ENCODE results near the gene LRRC46.

The LRRC46 gene, protein sequence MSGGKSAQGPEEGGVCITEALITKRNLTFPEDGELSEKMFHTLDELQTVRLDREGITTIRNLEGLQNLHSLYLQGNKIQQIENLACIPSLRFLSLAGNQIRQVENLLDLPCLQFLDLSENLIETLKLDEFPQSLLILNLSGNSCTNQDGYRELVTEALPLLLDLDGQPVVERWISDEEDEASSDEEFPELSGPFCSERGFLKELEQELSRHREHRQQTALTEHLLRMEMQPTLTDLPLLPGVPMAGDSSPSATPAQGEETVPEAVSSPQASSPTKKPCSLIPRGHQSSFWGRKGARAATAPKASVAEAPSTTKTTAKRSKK

DNA sequence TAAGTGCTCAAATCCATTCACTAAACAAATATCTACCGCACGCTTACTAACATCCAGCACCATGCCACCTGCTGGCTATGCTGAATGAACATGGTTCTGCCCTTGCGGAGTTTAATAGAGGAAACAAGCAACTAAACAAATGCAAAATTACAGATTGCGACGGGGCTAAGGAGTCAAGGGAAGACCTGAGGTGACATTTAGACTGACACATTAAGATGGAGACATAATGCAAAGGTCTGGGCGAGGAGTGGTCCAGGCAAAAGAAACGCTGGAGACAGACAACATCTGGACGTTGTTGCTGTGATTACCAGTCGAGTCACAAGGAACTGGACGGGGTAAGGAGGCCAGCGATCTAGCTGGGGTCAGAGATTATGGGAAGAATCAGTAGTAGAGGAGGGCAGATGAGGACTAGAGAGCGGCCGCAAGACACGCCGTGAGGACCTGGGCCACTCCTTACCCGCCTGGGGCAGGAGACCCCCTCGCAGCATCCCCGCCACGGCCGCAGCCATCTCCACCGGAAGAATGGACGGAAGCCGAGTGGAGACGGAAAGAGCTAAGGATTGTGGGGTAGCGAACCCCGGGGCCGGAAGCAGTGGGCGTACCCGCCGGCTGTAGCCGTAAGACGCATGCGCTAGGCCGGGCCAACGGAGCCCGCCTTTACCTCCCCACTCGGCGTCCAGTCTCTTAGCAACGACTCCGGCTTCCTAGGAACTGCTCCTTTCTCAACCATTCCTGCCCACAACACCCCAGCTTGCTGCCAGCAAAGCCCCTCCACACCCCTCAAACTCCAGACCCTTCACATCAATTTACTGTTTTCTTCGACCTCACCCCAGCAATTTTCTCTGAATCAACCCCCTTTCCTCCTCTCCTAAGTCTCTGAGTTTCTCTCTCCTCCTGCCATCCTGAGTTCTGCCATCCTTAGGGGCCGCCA lies at the start of gene LRRC46, which contains the start of gene MRPL10:
LRRC46 (plus strand) TSS at position 668 of the 931 bp plus-strand sequence. CDS start 320 bp downstream, outside the sequence.
MRPL10 (minus strand) TSS at position 539 of the 931 bp plus-strand sequence; CDS start at position 509, 30 bp downstream.
- POLR2A ChIA-PET: interaction anchor here (0.6 to 2.6 kb wide), 36 partner anchors 8 to 277 kb away, joined by 3 to 57 read pairs (median 3); partner anchors contain the start of genes CDK5RAP3, KPNB1, OSBPL7 and PNPO
- TF ChIP-seq ELF4 (IDR thresholded peaks at IDR 0.05) (peak; percentile 66), ZNF384 (IDR thresholded peaks at IDR 0.05) (no peak), L3MBTL2 (conservative IDR thresholded peaks at IDR 0.05) (peak; percentile 62)
- DNase-seq (ENCODE audit: extremely low spot score): peak; percentile 99
- CTCF ChIA-PET: interaction anchor here (0.6 to 1.4 kb wide), 7 partner anchors 10 to 116 kb away, joined by 3 to 8 read pairs (median 3); partner anchors contain the start of gene SCRN2

DNA sequence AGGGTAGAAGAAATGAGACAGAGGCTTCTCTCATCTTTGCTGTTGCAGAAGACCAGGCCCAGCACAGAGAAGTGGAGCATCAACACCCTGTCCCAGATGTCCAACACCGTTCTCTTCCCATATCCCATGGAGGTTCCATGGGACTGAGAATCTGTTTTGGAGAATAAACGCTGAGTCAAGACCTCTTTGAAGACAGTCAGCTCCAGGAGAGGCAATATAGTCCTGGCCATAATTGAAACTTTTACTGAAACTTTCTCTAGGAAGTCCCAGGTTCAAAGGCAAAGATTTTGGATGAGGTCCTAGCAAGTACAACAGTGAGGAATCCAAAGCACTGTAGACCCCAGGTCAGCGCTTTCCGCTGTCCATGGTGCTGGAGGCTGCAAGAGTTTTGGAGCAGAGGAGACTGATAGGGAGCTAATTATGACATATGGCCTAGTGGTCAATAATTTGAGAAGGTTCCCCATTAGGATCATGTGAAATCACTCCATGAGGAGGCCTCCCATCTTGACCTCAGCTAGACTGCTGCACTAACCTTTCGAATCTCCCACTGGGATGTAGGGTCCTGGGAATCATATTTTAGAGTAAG lies 45.8 kb upstream of the LRRC46 start:
- ChIA-PET POLR2A (interaction anchor here (0.6 kb wide), 1 partner anchor 14 kb away, joined by 3 read pairs; no protein-coding TSS in a partner anchor), CTCF (no interaction called here)
- TF ChIP-seq FOXK2 (IDR thresholded peaks at IDR 0.05): no peak
- no peak for TF ChIP-seq ZNF384 (IDR thresholded peaks at IDR 0.05)
- no peak for TF ChIP-seq TARDBP (IDR thresholded peaks at IDR 0.05)
- no peak for TF ChIP-seq HDGF (IDR thresholded peaks at IDR 0.05; ENCODE audit: borderline replicate concordance)
- TF ChIP-seq FOXM1 (IDR thresholded peaks at IDR 0.05; ENCODE audit: borderline replicate concordance): no peak
- no peak for TF ChIP-seq CTBP1 (IDR thresholded peaks at IDR 0.05; ENCODE audit: borderline replicate concordance)
- peak; percentile 48 for DNase-seq (ENCODE audit: extremely low spot score)

DNA sequence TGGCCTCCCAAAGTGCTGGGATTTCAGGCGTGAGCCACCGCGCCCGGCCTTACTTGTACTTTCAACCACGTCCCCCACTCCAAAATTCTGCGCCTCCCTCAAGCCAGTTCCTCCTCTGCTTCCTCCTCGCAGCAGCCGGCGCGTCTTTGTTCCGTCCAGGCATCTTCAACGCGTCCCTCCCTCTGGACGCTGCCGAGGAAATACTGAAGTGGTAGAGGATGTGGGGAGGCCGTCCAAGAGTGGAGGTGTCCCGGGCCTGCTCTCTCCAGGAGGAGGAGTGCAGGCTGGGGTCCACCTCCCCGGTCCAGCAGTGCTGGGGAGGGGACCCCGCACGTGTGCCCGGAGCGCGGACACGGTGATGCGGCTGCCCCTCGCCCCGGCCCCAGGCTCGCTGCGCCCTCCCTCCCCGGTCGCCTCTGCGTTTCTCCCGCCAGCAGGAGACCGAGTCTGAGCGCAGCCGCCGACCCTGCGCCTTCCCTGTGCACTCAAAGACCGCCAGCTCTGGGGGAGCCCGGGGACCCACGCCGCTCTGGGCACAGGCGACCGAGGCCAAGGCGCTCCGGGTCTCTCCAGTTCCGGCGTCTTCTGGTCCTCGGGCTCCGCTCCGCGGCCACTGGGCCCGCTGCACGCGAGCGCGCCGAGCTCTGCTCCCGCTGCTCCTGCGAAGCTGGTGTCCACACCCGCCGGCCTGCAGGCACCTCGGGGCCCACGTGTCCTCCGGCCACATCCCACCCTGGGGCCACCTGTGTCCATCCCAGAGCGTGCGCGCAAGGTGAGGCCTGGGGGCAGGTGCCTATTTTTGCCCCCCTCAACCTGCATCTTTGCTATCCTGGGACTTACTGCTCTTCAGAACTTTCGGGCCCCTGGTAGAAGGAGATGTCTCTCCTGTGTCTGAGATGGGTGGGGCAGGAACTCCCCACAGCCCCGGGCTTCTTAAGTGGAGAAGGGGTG lies 41.6 kb upstream of the LRRC46 start:
- ChIA-PET POLR2A (interaction anchor here (1.0 kb wide), 2 partner anchors 10 to 32 kb away, joined by 3 to 5 read pairs; partner anchors contain the start of gene OSBPL7), CTCF (interaction anchor here (0.6 to 1.1 kb wide), 4 partner anchors 8 to 97 kb away, joined by 3 to 4 read pairs (median 4); no protein-coding TSS in a partner anchor)
- TF ChIP-seq TARDBP (IDR thresholded peaks at IDR 0.05) (no peak), FOXM1 (IDR thresholded peaks at IDR 0.05; ENCODE audit: borderline replicate concordance) (no peak), L3MBTL2 (conservative IDR thresholded peaks at IDR 0.05) (peak; percentile 71), ELF4 (IDR thresholded peaks at IDR 0.05) (no peak), ZNF384 (IDR thresholded peaks at IDR 0.05) (no peak), FOXA1 (IDR thresholded peaks at IDR 0.05) (no peak), ARNT (IDR thresholded peaks at IDR 0.05) (no peak), FOXK2 (IDR thresholded peaks at IDR 0.05) (no peak)
- peak; percentile 85 for DNase-seq (ENCODE audit: extremely low spot score)

DNA sequence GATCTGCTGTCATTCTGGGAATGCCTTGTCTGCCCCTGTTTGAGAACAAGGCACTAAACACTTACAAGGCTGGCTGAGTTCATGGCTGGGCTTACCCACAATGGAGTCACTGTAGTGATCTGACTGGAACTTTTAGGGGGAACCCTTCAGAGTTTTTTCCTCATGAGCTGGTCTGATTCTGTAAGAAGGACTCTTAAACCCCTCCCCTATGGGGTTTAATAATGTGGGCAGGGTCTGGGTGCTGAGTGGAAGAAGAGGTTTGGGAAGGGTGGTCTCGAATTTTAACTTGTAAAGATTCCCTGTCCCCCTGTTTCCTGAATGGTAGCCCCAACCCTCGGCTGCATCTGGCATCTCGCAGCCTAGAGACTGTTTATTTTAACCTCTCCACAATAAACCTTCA lies 40.4 kb upstream of the LRRC46 start:
- TF ChIP-seq LEF1 (IDR thresholded peaks at IDR 0.05; ENCODE audit: borderline replicate concordance): no peak
- TF ChIP-seq ELF4 (IDR thresholded peaks at IDR 0.05): no peak
- no peak for TF ChIP-seq TARDBP (IDR thresholded peaks at IDR 0.05)
- no peak for TF ChIP-seq SP1 (IDR thresholded peaks at IDR 0.05)
- no peak for TF ChIP-seq ARNT (IDR thresholded peaks at IDR 0.05)
- no peak for TF ChIP-seq NFRKB (IDR thresholded peaks at IDR 0.05)
- no peak for TF ChIP-seq FOXK2 (IDR thresholded peaks at IDR 0.05)
- TF ChIP-seq FOXA1 (IDR thresholded peaks at IDR 0.05): no peak
- TF ChIP-seq BHLHE40 (IDR thresholded peaks at IDR 0.05; ENCODE audit: borderline replicate concordance): no peak
- no peak for TF ChIP-seq ZNF384 (IDR thresholded peaks at IDR 0.05)
- no peak for TF ChIP-seq SUZ12 (IDR thresholded peaks at IDR 0.05)
- no peak for TF ChIP-seq FOXM1 (IDR thresholded peaks at IDR 0.05; ENCODE audit: borderline replicate concordance)
- TF ChIP-seq CTBP1 (IDR thresholded peaks at IDR 0.05; ENCODE audit: borderline replicate concordance): no peak
- TF ChIP-seq, protein P1, sequence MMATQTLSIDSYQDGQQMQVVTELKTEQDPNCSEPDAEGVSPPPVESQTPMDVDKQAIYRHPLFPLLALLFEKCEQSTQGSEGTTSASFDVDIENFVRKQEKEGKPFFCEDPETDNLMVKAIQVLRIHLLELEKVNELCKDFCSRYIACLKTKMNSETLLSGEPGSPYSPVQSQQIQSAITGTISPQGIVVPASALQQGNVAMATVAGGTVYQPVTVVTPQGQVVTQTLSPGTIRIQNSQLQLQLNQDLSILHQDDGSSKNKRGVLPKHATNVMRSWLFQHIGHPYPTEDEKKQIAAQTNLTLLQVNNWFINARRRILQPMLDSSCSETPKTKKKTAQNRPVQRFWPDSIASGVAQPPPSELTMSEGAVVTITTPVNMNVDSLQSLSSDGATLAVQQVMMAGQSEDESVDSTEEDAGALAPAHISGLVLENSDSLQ (IDR thresholded peaks at IDR 0.05): no peak
- no peak for TF ChIP-seq HDGF (IDR thresholded peaks at IDR 0.05; ENCODE audit: borderline replicate concordance)
- no peak for TF ChIP-seq L3MBTL2 (conservative IDR thresholded peaks at IDR 0.05)
- CTCF ChIA-PET: no interaction called here

DNA sequence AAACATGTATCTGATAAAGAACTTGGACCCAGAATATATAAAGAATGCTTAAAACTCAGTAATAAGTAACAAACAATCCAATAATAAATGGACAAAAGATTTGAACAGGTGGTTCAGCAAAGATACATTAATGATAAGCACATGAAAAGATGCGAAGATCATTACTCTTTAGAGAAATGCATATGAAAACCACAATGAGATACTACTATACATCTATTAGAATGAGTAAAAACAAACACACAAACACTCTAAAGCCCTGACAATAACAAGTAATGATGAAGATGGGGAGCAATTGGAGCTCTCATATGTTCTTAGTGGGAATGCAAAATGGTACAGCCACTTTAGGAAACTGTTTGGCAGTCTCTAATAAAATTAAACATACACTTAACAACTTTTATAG lies 39.0 kb upstream of the LRRC46 start:
- TF ChIP-seq BHLHE40 (IDR thresholded peaks at IDR 0.05; ENCODE audit: borderline replicate concordance) (no peak), FOXK2 (IDR thresholded peaks at IDR 0.05) (no peak), TARDBP (IDR thresholded peaks at IDR 0.05) (no peak), LEF1 (IDR thresholded peaks at IDR 0.05; ENCODE audit: borderline replicate concordance) (no peak), CTBP1 (IDR thresholded peaks at IDR 0.05; ENCODE audit: borderline replicate concordance) (no peak), SUZ12 (IDR thresholded peaks at IDR 0.05) (no peak)
- TF ChIP-seq, protein P1 (IDR thresholded peaks at IDR 0.05): no peak
- DNase-seq (ENCODE audit: extremely low spot score): no peak
- POLR2A ChIA-PET: no interaction called here
- CTCF ChIA-PET: interaction anchor here (0.9 kb wide), 1 partner anchor 9 kb away, joined by 3 read pairs; no protein-coding TSS in a partner anchor

More for the DNA sequence above, 40.4 kb upstream of the LRRC46 start:
- no peak for DNase-seq (ENCODE audit: extremely low spot score)
- POLR2A ChIA-PET: no interaction called here

Data from HEK293T (cell line).